Testis (tissue), 3 donors: ENCODE results near the gene STS. TPM values are rescaled to one million over a fixed set of nuclear protein-coding genes. Genes with fewer than 3 reads are reported as not detected.

Source experiments
- DNase-seq: peaks from one replicate; pipeline ENCODE4 v3.0.0-alpha.2; 2019
- H3K27ac ChIP-seq, 2 donors: fragments of 200-600 bp; sonication (generic); one replicate each; pipeline ENCODE4 v1.5.1; 2019
- H3K27me3 ChIP-seq: fragments of 200-600 bp; sonication (generic); one replicate; pipeline ENCODE4 v1.5.1; 2019
- H3K36me3 ChIP-seq: fragments of 200-600 bp; sonication (generic); one replicate; pipeline ENCODE4 v1.5.1; 2017; ENCODE audit warnings: low read depth; ENCODE audit errors: missing control alignments
- H3K4me1 ChIP-seq: fragments of 200-600 bp; sonication (generic); one replicate; pipeline ENCODE4 v1.5.1; 2019
- H3K4me3 ChIP-seq, 2 donors: fragments of 200-600 bp; sonication (generic); one replicate each; pipeline ENCODE4 v1.5.1; 2017 to 2019
- H3K9me3 ChIP-seq: fragments of 200-600 bp; sonication (generic); one replicate; pipeline ENCODE4 v1.5.1; 2017
- CTCF ChIP-seq, 3 experiments: fragments of 450-650 bp in 2 of 3; fragments of 200-600 bp in 1 of 3; sonication (generic) in 1 of 3; IDR thresholded peaks; one replicate each; pipeline ENCODE4 v1.5.1; 2016 to 2019; ENCODE audit warnings: antibody characterized with exemption in 3 of 3, mild to moderate bottlenecking in 2 of 3, moderate library complexity in 1 of 3
- POLR2A ChIP-seq: fragments of 450-650 bp; IDR thresholded peaks from one replicate; pipeline ENCODE4 v1.6.1; 2017; ENCODE audit warnings: antibody characterized with exemption, mild to moderate bottlenecking, moderate library complexity
- WGBS, 2 donors: methylation state at CpG; one replicate each; pipeline ENCODE4 v1.1.5; 2018; 5-methylcytosine and 5-hydroxymethylcytosine counted together
- intact Hi-C: fragments of 100-400 bp; cut with DNase I; formaldehyde crosslinking; loops from one replicate; pipeline ENCODE4 v1.15.1; 2023; ENCODE audit warnings: low total_unique reads
- polyA plus RNA-seq: library from polyadenylated mRNA; stranded (reverse); fragments of 350-450 nt; fragmentation: Illumina TruSeq; extraction: RNeasy Lipid Tissue Mini Kit (QIAGEN cat#74804); gene quantifications from one replicate; pipeline ENCODE4 v1.2.3, GENCODE V29; 2014; ENCODE audit warnings: low read depth, low replicate concordance; ENCODE audit not compliant: insufficient read depth
- total RNA-seq, 2 donors: library from RNA; depleted of rRNA; stranded (reverse); fragments of >200 nt; gene quantifications; one replicate each; pipeline ENCODE4 v1.2.3, GENCODE V29; 2016

Gene STS
- total and polyA plus RNA-seq, 3 donors from 2014 or later = 3.5 to 5.0 (median 4.6) TPM

- no peak for TF ChIP-seq CTCF (IDR thresholded peaks at IDR 0.05)
- TF ChIP-seq POLR2A = no peak
- no peaks in the 10 kb centered on the region for H3K36me3 ChIP-seq
- H3K4me3 ChIP-seq = no peak overlapping the region
- no peaks in the 10 kb centered on the region for H3K9me3 ChIP-seq
- no peaks in the 10 kb centered on the region for H3K27me3 ChIP-seq
- H3K27ac ChIP-seq = no peak overlapping the region
- no peak for DNase-seq
- 100% methylated on average over 1 of the region's 5 CpGs; no CpG with 5 or more reads in 1 of the 2 donors for WGBS, 2 donors
- H3K4me1 ChIP-seq = no peaks in the 10 kb centered on the region
- intact Hi-C loops = no loop called here
Measured at GRCh38 chrX:7108030-7108429, 39.5 kb upstream of the STS start.

GRCh38 chrX:7109049-7109531, 38.4 kb upstream of the STS start:
- no peak for DNase-seq
- Histone ChIP-seq H3K4me3 (no peak overlapping the region), H3K27ac (no peak overlapping the region), H3K4me1 (no peaks in the 10 kb centered on the region), H3K27me3 (no peaks in the 10 kb centered on the region), H3K36me3 (no peaks in the 10 kb centered on the region), H3K9me3 (no peaks in the 10 kb centered on the region)
- WGBS, 2 donors = 55 to 57% methylated on average over 10 to 11 of the region's 11 CpGs
- TF ChIP-seq CTCF (IDR thresholded peaks at IDR 0.05) = no peak
- no peak for TF ChIP-seq POLR2A
- intact Hi-C loops = no loop called here

GRCh38 chrX:7109838-7110793, 37.4 kb upstream of the STS start:
- no peak overlapping the region for H3K27ac ChIP-seq
- intact Hi-C loops = no loop called here
- WGBS, 2 donors = 88% methylated on average over 12 of the region's 12 CpGs

GRCh38 chrX:7110821-7111276, 36.7 kb upstream of the STS start:
- Histone ChIP-seq H3K4me1 (no peaks in the 10 kb centered on the region), H3K27ac (no peak overlapping the region), H3K4me3 (no peak overlapping the region), H3K9me3 (no peaks in the 10 kb centered on the region), H3K36me3 (no peaks in the 10 kb centered on the region), H3K27me3 (no peaks in the 10 kb centered on the region)
- no peak for TF ChIP-seq POLR2A
- TF ChIP-seq CTCF (IDR thresholded peaks at IDR 0.05) = no peak
- DNase-seq = no peak
- intact Hi-C loops = no loop called here
- WGBS, 2 donors = 68 to 82% methylated on average over 4 to 5 of the region's 5 CpGs

More at GRCh38 chrX:7109838-7110793, 37.4 kb upstream of the STS start:
- no peaks in the 10 kb centered on the region for H3K9me3 ChIP-seq
- H3K4me3 ChIP-seq = no peak overlapping the region
- H3K36me3 ChIP-seq = no peaks in the 10 kb centered on the region
- DNase-seq = no peak
- no peaks in the 10 kb centered on the region for H3K27me3 ChIP-seq
- H3K4me1 ChIP-seq = no peaks in the 10 kb centered on the region
- no peak for TF ChIP-seq POLR2A
- TF ChIP-seq CTCF (IDR thresholded peaks at IDR 0.05) = no peak
